ENCODE results near the gene SCFD1.
"Not testable (repeated sequence)": the region's sequence is repeated elsewhere in the genome, so short reads cannot be mapped to it uniquely, and the experiment has no call there.

Gene SCFD1

DNA sequence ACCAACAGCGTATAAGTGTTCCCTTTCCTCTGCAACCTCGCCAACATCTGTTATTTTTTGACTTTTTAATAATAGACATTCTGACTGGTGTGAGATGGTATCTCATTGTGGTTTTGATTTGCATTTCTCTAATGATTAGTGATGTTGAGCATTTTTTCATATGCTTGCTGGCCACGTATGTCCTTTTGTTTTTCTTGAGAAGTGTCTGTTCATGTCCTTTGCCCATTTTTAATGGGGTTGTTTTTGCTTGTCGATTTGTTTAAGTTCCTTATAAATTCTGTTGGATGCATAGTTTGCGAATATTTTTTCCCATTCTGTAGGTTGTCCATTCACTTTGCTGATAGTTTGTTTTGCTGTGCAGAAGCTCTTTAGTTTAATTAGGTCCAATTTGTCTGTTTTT is 22.3 kb downstream of the SCFD1 start:
- H2AK5ac ChIP-seq (ENCODE audit: low read length, severe bottlenecking); H3K4ac ChIP-seq (ENCODE audit: low read depth in 1 of 2, low read length in 2 of 2); H3K79me1 ChIP-seq (replicated peaks; ENCODE audit: low read length, poor library complexity, severe bottlenecking); H3K4me3 ChIP-seq (ENCODE audit: insufficient read depth in 1 of 2, low read depth in 1 of 2, low read length in 2 of 2); H2BK12ac ChIP-seq (ENCODE audit: low read length in 2 of 2); H3K23ac ChIP-seq (ENCODE audit: low read length in 2 of 2); H3K9ac ChIP-seq (ENCODE audit: low read length); H3K27me3 ChIP-seq (ENCODE audit: control insufficient read depth in 1 of 2, insufficient read depth in 1 of 2, low read length in 2 of 2); H3K4me1 ChIP-seq (ENCODE audit: control insufficient read depth, insufficient read depth, low read depth, low read length); DNase-seq; H3K4me2 ChIP-seq (ENCODE audit: low read length, poor library complexity, severe bottlenecking); H3K18ac ChIP-seq (ENCODE audit: low read depth in 1 of 2, low read length in 2 of 2); H2BK120ac ChIP-seq (ENCODE audit: low read depth, low read length); H4K8ac ChIP-seq (ENCODE audit: low read length); H3K14ac ChIP-seq (ENCODE audit: low read length in 2 of 2); H2BK5ac ChIP-seq (ENCODE audit: low read depth, low read length, poor library complexity, severe bottlenecking); H3K27ac ChIP-seq (ENCODE audit: low read length, poor library complexity, severe bottlenecking); H4K91ac ChIP-seq (ENCODE audit: low read length); H2BK15ac ChIP-seq (ENCODE audit: low read depth, poor library complexity, severe bottlenecking); H2AFZ ChIP-seq (ENCODE audit: low read depth, low read length): not testable (repeated sequence)
- WGBS = 97% methylated on average over 3 of the region's 5 CpGs
- peaks cover 12 to 72% of the 10 kb centered on the region in 2 experiments for H3K36me3 ChIP-seq (ENCODE audit: control insufficient read depth in 1 of 2, insufficient read depth in 2 of 2, low read depth in 1 of 2, low read length in 2 of 2)
- peaks cover 18% of the 10 kb centered on the region for H3K9me3 ChIP-seq (ENCODE audit: control insufficient read depth, low read length)

DNA sequence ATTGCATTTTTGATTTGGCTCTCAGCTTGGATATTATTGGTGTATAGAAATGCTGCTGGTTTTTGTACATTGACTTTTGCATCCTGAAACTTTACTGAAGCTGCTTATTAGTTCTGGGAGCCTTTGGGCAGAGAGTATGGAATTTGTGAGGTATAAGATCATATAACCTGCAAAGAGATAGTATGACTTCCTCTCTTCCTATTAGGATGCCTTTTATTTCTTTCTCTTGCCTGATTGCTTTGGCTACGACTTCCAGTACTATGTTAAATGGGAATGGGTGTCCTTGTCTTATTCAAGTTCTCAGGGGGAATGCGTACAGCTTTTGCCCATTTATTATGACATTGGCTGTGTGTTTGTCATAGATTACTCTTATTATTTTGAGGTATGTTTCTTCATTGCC is 23.5 kb downstream of the SCFD1 start:
- H3K27ac ChIP-seq (ENCODE audit: low read length, poor library complexity, severe bottlenecking) = no peak overlapping the region
- DNase-seq = no peak
- no peak overlapping the region for H4K91ac ChIP-seq (ENCODE audit: low read length)
- no peak overlapping the region for H2BK12ac ChIP-seq (ENCODE audit: low read length in 2 of 2)
- no peak overlapping the region for H3K9ac ChIP-seq (ENCODE audit: low read length)
- no peak overlapping the region for H2BK120ac ChIP-seq (ENCODE audit: low read depth, low read length)
- no peak overlapping the region for H2BK5ac ChIP-seq (ENCODE audit: low read depth, low read length, poor library complexity, severe bottlenecking)
- H2AFZ ChIP-seq (ENCODE audit: low read depth, low read length) = no peak overlapping the region
- H3K4ac ChIP-seq (ENCODE audit: low read depth in 1 of 2, low read length in 2 of 2) = no peak overlapping the region
- no peak overlapping the region for H3K23ac ChIP-seq (ENCODE audit: low read length in 2 of 2)
- H4K8ac ChIP-seq (ENCODE audit: low read length) = no peak overlapping the region
- no peak overlapping the region for H3K18ac ChIP-seq (ENCODE audit: low read depth in 1 of 2, low read length in 2 of 2)
- no peak overlapping the region for H2BK15ac ChIP-seq (ENCODE audit: low read depth, poor library complexity, severe bottlenecking)
- no peak overlapping the region for H2AK5ac ChIP-seq (ENCODE audit: low read length, severe bottlenecking)
- no peaks in the 10 kb centered on the region for H3K27me3 ChIP-seq (ENCODE audit: control insufficient read depth in 1 of 2, insufficient read depth in 1 of 2, low read length in 2 of 2)
- H3K4me1 ChIP-seq (ENCODE audit: control insufficient read depth, insufficient read depth, low read depth, low read length) = peaks cover 2% of the 10 kb centered on the region
- H3K4me3 ChIP-seq (ENCODE audit: insufficient read depth in 1 of 2, low read depth in 1 of 2, low read length in 2 of 2) = no peak overlapping the region
- peaks cover 18% of the 10 kb centered on the region for H3K9me3 ChIP-seq (ENCODE audit: control insufficient read depth, low read length)
- H3K36me3 ChIP-seq (ENCODE audit: control insufficient read depth in 1 of 2, insufficient read depth in 2 of 2, low read depth in 1 of 2, low read length in 2 of 2) = peaks cover 12 to 72% of the 10 kb centered on the region in 2 experiments
- no peak overlapping the region for H3K4me2 ChIP-seq (ENCODE audit: low read length, poor library complexity, severe bottlenecking)
- peaks cover 12% of the 10 kb centered on the region for H3K79me1 ChIP-seq (replicated peaks; ENCODE audit: low read length, poor library complexity, severe bottlenecking)
- H3K14ac ChIP-seq (ENCODE audit: low read length in 2 of 2) = no peak overlapping the region
- 93% methylated on average over 2 of the region's 2 CpGs for WGBS

DNA sequence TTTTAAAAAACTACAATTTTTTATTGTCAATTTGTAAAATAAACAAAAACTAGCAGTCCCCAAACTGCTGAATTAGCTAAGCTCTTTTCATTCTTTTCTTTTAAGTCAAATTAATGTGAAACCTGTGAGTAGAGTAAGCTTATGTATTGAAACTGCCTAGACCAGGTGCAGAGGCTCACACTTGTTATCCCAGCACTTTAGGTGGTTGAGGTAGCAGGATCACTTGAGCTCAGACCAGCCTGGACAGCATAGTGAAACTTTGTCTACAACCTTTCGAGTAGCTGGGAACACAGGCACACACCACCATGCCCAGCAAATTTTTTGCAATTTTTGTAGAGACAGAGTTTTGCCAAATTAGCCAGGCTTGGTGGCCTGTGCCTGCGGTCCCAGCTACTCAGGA is 26.4 kb downstream of the SCFD1 start:
- Histone ChIP-seq H4K8ac (ENCODE audit: low read length) (no peak overlapping the region), H3K4me1 (ENCODE audit: control insufficient read depth, insufficient read depth, low read depth, low read length) (peaks cover 2% of the 10 kb centered on the region), H3K18ac (ENCODE audit: low read depth in 1 of 2, low read length in 2 of 2) (no peak overlapping the region), H3K14ac (ENCODE audit: low read length in 2 of 2) (peak overlapping the region in 1 of 2 experiments; percentile 28), H2BK15ac (ENCODE audit: low read depth, poor library complexity, severe bottlenecking) (no peak overlapping the region), H2BK120ac (ENCODE audit: low read depth, low read length) (no peak overlapping the region), H4K91ac (ENCODE audit: low read length) (no peak overlapping the region), H3K23ac (ENCODE audit: low read length in 2 of 2) (peak overlapping the region in 1 of 2 experiments; percentile 59), H2AK5ac (ENCODE audit: low read length, severe bottlenecking) (no peak overlapping the region), H2BK5ac (ENCODE audit: low read depth, low read length, poor library complexity, severe bottlenecking) (no peak overlapping the region), H3K9me3 (ENCODE audit: control insufficient read depth, low read length) (peaks cover 18% of the 10 kb centered on the region), H2BK12ac (ENCODE audit: low read length in 2 of 2) (no peak overlapping the region), H3K36me3 (ENCODE audit: control insufficient read depth in 1 of 2, insufficient read depth in 2 of 2, low read depth in 1 of 2, low read length in 2 of 2) (peaks cover 9 to 78% of the 10 kb centered on the region in 2 experiments), H3K4me3 (ENCODE audit: insufficient read depth in 1 of 2, low read depth in 1 of 2, low read length in 2 of 2) (no peak overlapping the region), H3K4ac (ENCODE audit: low read depth in 1 of 2, low read length in 2 of 2) (no peak overlapping the region), H3K27me3 (ENCODE audit: control insufficient read depth in 1 of 2, insufficient read depth in 1 of 2, low read length in 2 of 2) (no peaks in the 10 kb centered on the region), H3K9ac (ENCODE audit: low read length) (no peak overlapping the region), H3K4me2 (ENCODE audit: low read length, poor library complexity, severe bottlenecking) (no peak overlapping the region), H3K79me1 (replicated peaks; ENCODE audit: low read length, poor library complexity, severe bottlenecking) (peaks cover 20% of the 10 kb centered on the region), H2AFZ (ENCODE audit: low read depth, low read length) (no peak overlapping the region), H3K27ac (ENCODE audit: low read length, poor library complexity, severe bottlenecking) (no peak overlapping the region)
- WGBS = 100% methylated on average over 2 of the region's 2 CpGs
- DNase-seq = no peak

DNA sequence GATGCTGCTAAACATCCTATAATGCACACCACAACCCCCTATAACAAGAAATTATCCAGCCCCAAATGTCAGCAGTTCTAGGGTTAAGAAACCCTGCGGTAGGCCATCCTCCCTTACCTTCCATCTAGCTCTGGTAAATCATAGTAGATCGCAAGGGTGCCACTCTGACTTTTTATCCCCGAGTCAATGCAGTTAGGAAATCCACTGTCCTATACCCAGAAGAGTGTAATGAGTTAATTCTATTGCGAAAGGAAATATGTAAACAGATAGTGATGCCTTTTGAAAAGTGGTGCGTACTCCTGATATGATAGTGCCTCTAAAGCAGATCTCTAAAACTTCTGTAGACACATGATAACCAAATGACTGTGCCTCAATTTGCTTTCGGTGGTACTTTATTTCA is 29.8 kb downstream of the SCFD1 start:
- H2BK15ac ChIP-seq (ENCODE audit: low read depth, poor library complexity, severe bottlenecking) = no peak overlapping the region
- H2BK120ac ChIP-seq (ENCODE audit: low read depth, low read length) = no peak overlapping the region
- no peak for DNase-seq
- no peak overlapping the region for H3K18ac ChIP-seq (ENCODE audit: low read depth in 1 of 2, low read length in 2 of 2)
- H3K4me1 ChIP-seq (ENCODE audit: control insufficient read depth, insufficient read depth, low read depth, low read length) = peaks cover 2% of the 10 kb centered on the region
- H3K4ac ChIP-seq (ENCODE audit: low read depth in 1 of 2, low read length in 2 of 2) = no peak overlapping the region
- no peak overlapping the region for H2BK12ac ChIP-seq (ENCODE audit: low read length in 2 of 2)
- H2BK5ac ChIP-seq (ENCODE audit: low read depth, low read length, poor library complexity, severe bottlenecking) = no peak overlapping the region
- no peak overlapping the region for H3K4me3 ChIP-seq (ENCODE audit: insufficient read depth in 1 of 2, low read depth in 1 of 2, low read length in 2 of 2)
- no peaks in the 10 kb centered on the region for H3K9me3 ChIP-seq (ENCODE audit: control insufficient read depth, low read length)
- H3K14ac ChIP-seq (ENCODE audit: low read length in 2 of 2) = no peak overlapping the region
- no peak overlapping the region for H3K4me2 ChIP-seq (ENCODE audit: low read length, poor library complexity, severe bottlenecking)
- peaks cover 25% of the 10 kb centered on the region for H3K79me1 ChIP-seq (replicated peaks; ENCODE audit: low read length, poor library complexity, severe bottlenecking)
- H2AK5ac ChIP-seq (ENCODE audit: low read length, severe bottlenecking) = no peak overlapping the region
- no peak overlapping the region for H3K27ac ChIP-seq (ENCODE audit: low read length, poor library complexity, severe bottlenecking)
- H2AFZ ChIP-seq (ENCODE audit: low read depth, low read length) = no peak overlapping the region
- H3K9ac ChIP-seq (ENCODE audit: low read length) = no peak overlapping the region
- no peak overlapping the region for H4K91ac ChIP-seq (ENCODE audit: low read length)
- WGBS = 96% methylated on average over 4 of the region's 6 CpGs
- peaks cover 18 to 86% of the 10 kb centered on the region in 2 experiments for H3K36me3 ChIP-seq (ENCODE audit: control insufficient read depth in 1 of 2, insufficient read depth in 2 of 2, low read depth in 1 of 2, low read length in 2 of 2)
- H3K27me3 ChIP-seq (ENCODE audit: control insufficient read depth in 1 of 2, insufficient read depth in 1 of 2, low read length in 2 of 2) = no peaks in the 10 kb centered on the region
- no peak overlapping the region for H4K8ac ChIP-seq (ENCODE audit: low read length)
- H3K23ac ChIP-seq (ENCODE audit: low read length in 2 of 2) = no peak overlapping the region
